ENCODE data around the gene TRIM16.

- TF ChIP-seq, protein P1, sequence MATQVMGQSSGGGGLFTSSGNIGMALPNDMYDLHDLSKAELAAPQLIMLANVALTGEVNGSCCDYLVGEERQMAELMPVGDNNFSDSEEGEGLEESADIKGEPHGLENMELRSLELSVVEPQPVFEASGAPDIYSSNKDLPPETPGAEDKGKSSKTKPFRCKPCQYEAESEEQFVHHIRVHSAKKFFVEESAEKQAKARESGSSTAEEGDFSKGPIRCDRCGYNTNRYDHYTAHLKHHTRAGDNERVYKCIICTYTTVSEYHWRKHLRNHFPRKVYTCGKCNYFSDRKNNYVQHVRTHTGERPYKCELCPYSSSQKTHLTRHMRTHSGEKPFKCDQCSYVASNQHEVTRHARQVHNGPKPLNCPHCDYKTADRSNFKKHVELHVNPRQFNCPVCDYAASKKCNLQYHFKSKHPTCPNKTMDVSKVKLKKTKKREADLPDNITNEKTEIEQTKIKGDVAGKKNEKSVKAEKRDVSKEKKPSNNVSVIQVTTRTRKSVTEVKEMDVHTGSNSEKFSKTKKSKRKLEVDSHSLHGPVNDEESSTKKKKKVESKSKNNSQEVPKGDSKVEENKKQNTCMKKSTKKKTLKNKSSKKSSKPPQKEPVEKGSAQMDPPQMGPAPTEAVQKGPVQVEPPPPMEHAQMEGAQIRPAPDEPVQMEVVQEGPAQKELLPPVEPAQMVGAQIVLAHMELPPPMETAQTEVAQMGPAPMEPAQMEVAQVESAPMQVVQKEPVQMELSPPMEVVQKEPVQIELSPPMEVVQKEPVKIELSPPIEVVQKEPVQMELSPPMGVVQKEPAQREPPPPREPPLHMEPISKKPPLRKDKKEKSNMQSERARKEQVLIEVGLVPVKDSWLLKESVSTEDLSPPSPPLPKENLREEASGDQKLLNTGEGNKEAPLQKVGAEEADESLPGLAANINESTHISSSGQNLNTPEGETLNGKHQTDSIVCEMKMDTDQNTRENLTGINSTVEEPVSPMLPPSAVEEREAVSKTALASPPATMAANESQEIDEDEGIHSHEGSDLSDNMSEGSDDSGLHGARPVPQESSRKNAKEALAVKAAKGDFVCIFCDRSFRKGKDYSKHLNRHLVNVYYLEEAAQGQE (IDR thresholded peaks at IDR 0.05; ENCODE audit: insufficient replicate concordance, low read depth) = no peak
- TF ChIP-seq, protein P2, sequence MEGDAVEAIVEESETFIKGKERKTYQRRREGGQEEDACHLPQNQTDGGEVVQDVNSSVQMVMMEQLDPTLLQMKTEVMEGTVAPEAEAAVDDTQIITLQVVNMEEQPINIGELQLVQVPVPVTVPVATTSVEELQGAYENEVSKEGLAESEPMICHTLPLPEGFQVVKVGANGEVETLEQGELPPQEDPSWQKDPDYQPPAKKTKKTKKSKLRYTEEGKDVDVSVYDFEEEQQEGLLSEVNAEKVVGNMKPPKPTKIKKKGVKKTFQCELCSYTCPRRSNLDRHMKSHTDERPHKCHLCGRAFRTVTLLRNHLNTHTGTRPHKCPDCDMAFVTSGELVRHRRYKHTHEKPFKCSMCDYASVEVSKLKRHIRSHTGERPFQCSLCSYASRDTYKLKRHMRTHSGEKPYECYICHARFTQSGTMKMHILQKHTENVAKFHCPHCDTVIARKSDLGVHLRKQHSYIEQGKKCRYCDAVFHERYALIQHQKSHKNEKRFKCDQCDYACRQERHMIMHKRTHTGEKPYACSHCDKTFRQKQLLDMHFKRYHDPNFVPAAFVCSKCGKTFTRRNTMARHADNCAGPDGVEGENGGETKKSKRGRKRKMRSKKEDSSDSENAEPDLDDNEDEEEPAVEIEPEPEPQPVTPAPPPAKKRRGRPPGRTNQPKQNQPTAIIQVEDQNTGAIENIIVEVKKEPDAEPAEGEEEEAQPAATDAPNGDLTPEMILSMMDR (IDR thresholded peaks at IDR 0.05; ENCODE audit: insufficient read depth, low read length) = no peak
- TF ChIP-seq POLR2AphosphoS5 (IDR thresholded peaks at IDR 0.05; ENCODE audit: low read depth) (no peak), GABPA (IDR thresholded peaks at IDR 0.05; ENCODE audit: low read depth) (no peak), SPI1 (IDR thresholded peaks at IDR 0.05; ENCODE audit: borderline replicate concordance, low read depth) (no peak)
Observed at GRCh38 chr17:15663691-15664090, 20.4 kb downstream of the TRIM16 start.

Measured in HL-60 (cell line).